Aorta (tissue), 5 donors: ENCODE results near the gene TCHP. TPM values are rescaled to one million over a fixed set of nuclear protein-coding genes. Genes with fewer than 3 reads are reported as not detected.
A peak's percentile ranks its signal among the peaks of the same experiment; 100 is the strongest.

Source experiments
- ATAC-seq: fragments of 200-7000 bp; cut with Tn5 transposase; one replicate; pipeline ENCODE4 v1.9.1; 2022; ENCODE audit warnings: moderate library complexity; ENCODE audit not compliant: low FRiP score
- DNase-seq, 2 donors: peaks; one replicate each; pipeline ENCODE4 v3.0.0-alpha.2; 2020
- H3K27ac ChIP-seq, 2 donors: one replicate each; pipeline ENCODE4 v1.5.1; 2013; ENCODE audit warnings: low read length in 2 of 2, mild to moderate bottlenecking in 2 of 2, moderate library complexity in 2 of 2, control low read depth in 1 of 2, inconsistent platforms in 1 of 2, low read depth in 1 of 2
- H3K27me3 ChIP-seq, 2 donors: one replicate each; pipeline ENCODE4 v1.6.1; 2013; ENCODE audit warnings: control low read depth in 1 of 2, low read length in 1 of 2, mild to moderate bottlenecking in 1 of 2, moderate library complexity in 1 of 2; ENCODE audit not compliant: insufficient read depth in 2 of 2, control insufficient read depth in 1 of 2
- H3K36me3 ChIP-seq, 2 donors: one replicate each; pipeline ENCODE4 v1.6.1; 2013; ENCODE audit warnings: control low read depth in 1 of 2, low read length in 1 of 2, mild to moderate bottlenecking in 1 of 2; ENCODE audit not compliant: insufficient read depth in 2 of 2, control insufficient read depth in 1 of 2
- H3K4me1 ChIP-seq, 2 donors: one replicate each; pipeline ENCODE4 v1.6.1; 2013; ENCODE audit warnings: low read length in 2 of 2, control low read depth in 1 of 2, mild to moderate bottlenecking in 1 of 2, moderate library complexity in 1 of 2; ENCODE audit not compliant: insufficient read depth in 2 of 2, control insufficient read depth in 1 of 2
- H3K4me3 ChIP-seq, 2 donors: one replicate each; pipeline ENCODE4 v1.5.1; 2013; ENCODE audit warnings: low read length in 2 of 2, control low read depth in 1 of 2, mild to moderate bottlenecking in 1 of 2
- H3K9me3 ChIP-seq: one replicate; pipeline ENCODE4 v1.6.1; 2013; ENCODE audit warnings: mild to moderate bottlenecking, low read length; ENCODE audit not compliant: control insufficient read depth
- WGBS, 2 donors: extraction: QIAGEN DNeasy Blood & Tissue Kit; methylation state at CpG; one replicate each; pipeline ENCODE4 v1.1.7; 2013; 5-methylcytosine and 5-hydroxymethylcytosine counted together
- intact Hi-C, 2 donors: fragments of 100-400 bp; cut with DNase I; formaldehyde crosslinking; loops; one replicate each; pipeline versions ENCODE4 v1.14.2 to v1.15.0; 2022
- polyA plus RNA-seq, 2 donors: library from polyadenylated mRNA; stranded (reverse); fragments of 200-250 nt; gene quantifications; one replicate each; pipeline ENCODE4 v1.2.3, GENCODE V29; 2013
- total RNA-seq, 2 donors: library from RNA; stranded (reverse); fragmentation: NEBNext Ultra II Directional; extraction: Animal tissue kit (Norgen Biotek cat#: 25700); gene quantifications; one replicate each; pipeline ENCODE4 v1.2.1, GENCODE V29; 2021
- donor health status: healthy with polysubstance abuse.
- donor health status: Bipolar disorder and iron deficiency.
- donor health status: DM: no; HTN: no; CAD: no.
- donor health status: DM: no; HTN: no; CAD: no.
- donor health status: DM: yes; HTN: yes; CAD: no.

Gene TCHP
- total and polyA plus RNA-seq, 4 donors = 4.3 to 21.1 (median 12.2) TPM

DNA sequence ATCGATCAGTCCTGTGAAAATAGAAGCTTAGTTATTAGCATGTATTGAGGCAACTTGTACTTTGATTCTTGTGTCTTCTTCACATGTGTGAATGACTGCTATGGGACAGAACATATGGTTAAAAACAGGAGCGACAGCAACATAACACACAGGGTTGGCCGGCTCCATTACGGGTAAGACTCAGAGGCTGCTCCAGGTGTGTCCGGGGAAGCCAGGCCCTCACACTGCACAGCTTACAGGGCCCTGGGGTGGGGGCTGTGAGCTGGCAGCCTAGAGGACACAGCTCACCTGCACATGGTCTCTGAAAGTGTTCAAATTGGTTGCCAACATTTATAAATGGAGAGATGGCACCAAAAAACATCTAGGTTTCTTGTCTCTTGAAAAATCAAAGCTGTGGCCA lies 31.1 kb downstream of the TCHP start:
- peaks cover 6 to 8% of the 10 kb centered on the region in 2 donors for H3K36me3 ChIP-seq
- H3K9me3 ChIP-seq = no peaks in the 10 kb centered on the region
- H3K4me3 ChIP-seq = no peak overlapping the region
- no peaks in the 10 kb centered on the region for H3K4me1 ChIP-seq
- ATAC-seq (no peak), DNase-seq (no peak)
- intact Hi-C loops = no loop called here
- WGBS, 2 donors = 88 to 90% methylated on average over 5 of the region's 5 CpGs
- no peaks in the 10 kb centered on the region for H3K27me3 ChIP-seq
- no peak overlapping the region for H3K27ac ChIP-seq

DNA sequence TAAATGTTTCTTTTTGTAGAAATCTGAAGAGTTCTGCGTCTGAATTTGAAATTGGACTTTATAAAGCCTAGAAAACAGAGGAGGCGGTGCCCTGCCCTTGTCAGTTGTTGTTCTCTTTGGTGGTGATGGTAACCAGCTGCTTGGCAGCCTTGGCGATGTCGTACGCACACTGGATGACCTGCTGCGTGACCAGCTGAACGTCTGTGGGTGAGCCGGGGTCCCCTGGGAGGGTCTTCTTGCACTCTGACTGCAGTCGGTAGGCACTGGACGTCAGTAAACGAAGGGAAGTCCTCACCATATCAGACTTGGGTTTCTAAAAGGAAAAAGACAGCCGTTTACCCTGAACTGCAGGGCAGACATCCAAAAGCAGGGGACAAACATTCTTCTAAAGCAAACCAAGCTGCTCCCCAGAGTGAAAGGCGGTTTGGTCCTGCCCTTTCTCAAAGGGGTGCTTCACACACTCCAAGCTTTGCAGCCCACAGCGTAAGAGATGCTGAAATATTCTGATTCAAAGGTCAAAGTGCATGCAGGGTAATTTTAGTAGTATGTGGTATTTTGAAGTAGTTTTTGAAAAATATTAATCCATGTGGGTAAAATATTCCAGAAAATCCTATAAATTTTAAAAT lies 32.9 kb downstream of the TCHP start:
- 73 to 75% methylated on average over 14 of the region's 14 CpGs for whole genome bisulfite sequencing, 2 donors
- H3K27ac ChIP-seq = no peak overlapping the region
- H3K9me3 ChIP-seq = no peaks in the 10 kb centered on the region
- intact Hi-C loops = no loop called here
- DNase-seq = peak; percentile 58 to 66
- no peak for ATAC-seq
- no peak overlapping the region for H3K4me3 ChIP-seq
- H3K4me1 ChIP-seq = no peaks in the 10 kb centered on the region
- H3K27me3 ChIP-seq = no peaks in the 10 kb centered on the region
- H3K36me3 ChIP-seq = peaks cover 11% of the 10 kb centered on the region in 2 donors

DNA sequence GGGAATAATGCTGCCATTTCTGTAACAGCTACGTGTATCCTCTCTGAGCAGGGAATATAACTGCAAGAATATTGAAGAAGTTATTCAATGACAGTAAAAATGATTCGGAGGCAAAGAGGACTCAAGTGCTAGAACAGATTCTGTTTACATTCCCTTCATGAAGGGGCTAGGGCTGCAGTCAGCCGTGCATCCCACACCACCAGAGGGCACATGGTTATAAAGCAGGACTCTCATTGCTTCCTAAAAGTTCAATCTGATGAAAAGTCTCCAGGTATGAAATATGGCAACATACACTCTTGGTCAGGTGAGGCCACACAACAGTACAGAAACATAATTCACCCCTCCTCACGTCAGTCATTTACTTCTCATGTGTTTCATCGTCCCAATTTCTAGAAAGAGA lies 34.0 kb downstream of the TCHP start:
- 74 to 78% methylated on average over 5 of the region's 5 CpGs for WGBS, 2 donors
- no peak overlapping the region for H3K27ac ChIP-seq

DNA sequence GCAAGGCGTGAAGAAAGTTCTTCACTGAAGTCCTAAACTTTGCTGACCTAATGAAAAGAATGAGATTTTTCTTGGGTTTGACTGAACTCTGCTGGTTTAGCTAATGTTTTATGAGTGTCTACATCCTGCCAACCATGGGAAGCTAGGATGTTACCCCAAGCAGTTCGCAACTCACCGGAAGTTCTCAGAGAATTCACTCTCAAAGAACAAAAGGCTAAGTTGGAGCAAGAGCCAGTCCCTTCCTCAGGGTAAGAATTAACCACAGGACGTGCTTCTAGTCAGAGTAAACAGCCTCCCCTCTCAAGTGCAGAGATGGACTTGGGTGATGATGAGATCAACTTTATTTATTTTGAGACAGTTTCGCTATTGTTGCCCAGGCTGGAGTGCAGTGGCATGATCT lies 37.3 kb downstream of the TCHP start:
- ATAC-seq (no peak), DNase-seq (no peak)
- Histone ChIP-seq H3K4me1 (no peaks in the 10 kb centered on the region), H3K9me3 (no peaks in the 10 kb centered on the region), H3K36me3 (peaks cover 8 to 9% of the 10 kb centered on the region in 2 donors), H3K27me3 (no peaks in the 10 kb centered on the region), H3K27ac (no peak overlapping the region), H3K4me3 (no peak overlapping the region)
- WGBS, 2 donors = 74 to 80% methylated on average over 5 of the region's 5 CpGs
- intact Hi-C loops = loop anchor here in 1 of 2 donors (5.0 kb wide), 1 partner anchor 495 kb away; no protein-coding TSS in a partner anchor

More for the DNA sequence above, 34.0 kb downstream of the TCHP start:
- H3K27me3 ChIP-seq = no peaks in the 10 kb centered on the region
- H3K4me3 ChIP-seq = no peak overlapping the region
- no peaks in the 10 kb centered on the region for H3K4me1 ChIP-seq
- DNase-seq (no peak), ATAC-seq (no peak)
- intact Hi-C loops = no loop called here
- no peaks in the 10 kb centered on the region for H3K9me3 ChIP-seq
- H3K36me3 ChIP-seq = peaks cover 11 to 14% of the 10 kb centered on the region in 2 donors

DNA sequence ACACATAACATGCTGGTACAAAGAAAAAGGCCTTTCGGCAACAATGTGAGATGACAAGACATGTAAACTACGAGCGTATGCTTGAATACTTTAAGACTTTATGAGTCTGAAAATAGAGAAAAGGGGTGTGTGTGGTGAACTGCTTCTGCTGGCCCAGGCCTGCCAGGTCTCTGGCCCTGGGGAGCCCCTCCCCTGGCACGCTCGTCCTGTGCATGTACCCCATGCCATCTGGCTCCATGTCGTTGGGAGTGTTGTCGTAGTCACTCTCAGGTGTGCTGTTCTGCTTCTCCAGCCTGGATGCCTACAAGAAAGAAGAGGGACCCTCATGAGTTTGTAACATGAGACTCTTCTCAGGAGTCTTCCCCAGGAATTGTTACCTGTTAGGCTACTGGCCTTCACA lies 38.9 kb downstream of the TCHP start:
- DNase-seq (peak in 1 of 2 donors; percentile 54), ATAC-seq (no peak)
- 94 to 96% methylated on average over 7 of the region's 7 CpGs for WGBS, 2 donors
- intact Hi-C loops = loop anchor here in 1 of 2 donors (5.0 kb wide), 1 partner anchor 493 kb away; no protein-coding TSS in a partner anchor
- Histone ChIP-seq H3K27me3 (no peaks in the 10 kb centered on the region), H3K36me3 (peaks cover 5 to 7% of the 10 kb centered on the region in 2 donors), H3K4me1 (no peaks in the 10 kb centered on the region), H3K9me3 (no peaks in the 10 kb centered on the region), H3K27ac (no peak overlapping the region), H3K4me3 (no peak overlapping the region)

DNA sequence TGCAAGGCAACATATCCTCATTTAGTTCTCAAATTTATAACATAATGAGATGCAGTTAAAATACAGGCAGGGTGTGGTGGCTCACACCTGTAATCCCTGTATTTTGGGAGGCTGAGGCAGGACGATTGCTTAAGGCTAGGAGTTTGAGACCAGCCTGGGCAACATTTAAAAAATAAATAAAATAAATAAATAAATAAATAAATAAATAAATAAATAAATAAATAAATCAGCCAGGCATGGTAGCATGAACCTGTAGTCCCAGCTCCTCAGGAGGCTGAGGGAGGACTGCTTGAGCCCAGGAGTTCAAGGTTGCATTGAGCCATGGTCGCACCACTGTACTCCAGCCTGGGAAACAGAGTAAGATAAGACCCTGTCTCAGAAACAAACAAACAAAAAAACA lies 39.4 kb downstream of the TCHP start:
- WGBS, 2 donors = 88% methylated on average over 2 of the region's 2 CpGs
- Histone ChIP-seq H3K9me3 (no peaks in the 10 kb centered on the region), H3K27me3 (no peaks in the 10 kb centered on the region), H3K4me3 (no peak overlapping the region), H3K4me1 (no peaks in the 10 kb centered on the region), H3K36me3 (peaks cover 5 to 7% of the 10 kb centered on the region in 2 donors), H3K27ac (no peak overlapping the region)
- ATAC-seq (no peak), DNase-seq (no peak)
- intact Hi-C loops = loop anchor here in 1 of 2 donors (5.0 kb wide), 1 partner anchor 493 kb away; no protein-coding TSS in a partner anchor

DNA sequence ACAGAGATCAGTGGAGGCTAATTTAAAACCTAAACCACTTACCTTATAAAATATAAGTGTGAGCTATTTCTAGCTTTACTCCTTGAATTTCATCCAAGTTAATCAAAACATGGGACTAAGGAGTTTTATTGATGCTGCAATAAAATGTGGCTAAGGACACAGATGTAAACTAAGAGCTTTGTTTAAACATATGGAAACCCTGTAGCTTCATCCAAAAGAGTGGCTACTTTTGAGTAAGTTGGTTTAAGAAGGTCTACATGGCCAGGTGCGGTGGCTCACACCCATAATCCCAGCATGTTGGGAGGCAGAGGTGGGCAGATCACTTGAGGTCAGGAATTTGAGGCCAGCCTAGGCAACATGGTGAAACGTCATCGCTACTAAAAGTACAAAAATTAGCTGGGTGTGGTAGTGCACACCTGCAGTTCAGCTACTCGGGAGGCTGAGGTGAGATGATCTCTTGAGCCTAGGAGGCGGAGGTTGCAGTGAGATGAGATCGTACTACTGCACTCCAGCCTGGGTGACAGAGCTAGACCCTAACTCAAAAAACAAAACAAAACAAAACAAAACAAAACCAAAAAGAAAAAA lies 40.4 kb downstream of the TCHP start:
- no peaks in the 10 kb centered on the region for H3K9me3 ChIP-seq
- intact Hi-C loops = no loop called here
- no peaks in the 10 kb centered on the region for H3K4me1 ChIP-seq
- DNase-seq (no peak), ATAC-seq (no peak)
- no peak overlapping the region for H3K27ac ChIP-seq
- H3K27me3 ChIP-seq = no peaks in the 10 kb centered on the region
- WGBS, 2 donors = 93% methylated on average over 6 of the region's 6 CpGs
- H3K4me3 ChIP-seq = no peak overlapping the region
- peaks cover 5 to 7% of the 10 kb centered on the region in 2 donors for H3K36me3 ChIP-seq

DNA sequence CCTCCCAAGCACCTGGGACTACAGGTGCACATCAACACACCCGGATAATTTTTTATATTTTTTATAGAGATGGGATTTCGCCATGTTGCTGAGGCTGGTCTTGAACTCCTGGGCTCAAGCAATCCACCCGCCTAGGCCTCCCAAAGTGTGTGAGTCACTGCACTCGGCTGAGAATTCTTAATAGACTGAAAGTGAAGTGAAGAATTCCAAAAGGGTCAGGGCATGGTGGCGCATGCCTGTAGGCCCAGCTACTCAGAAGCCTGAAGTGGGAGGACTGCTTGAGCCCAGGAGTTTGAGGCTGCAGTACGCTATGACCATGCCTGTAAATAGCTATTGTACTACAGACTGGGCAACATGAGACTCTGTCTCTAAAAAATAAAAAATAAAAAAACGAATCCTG lies 43.7 kb downstream of the TCHP start:
- no peak overlapping the region for H3K4me3 ChIP-seq
- no peaks in the 10 kb centered on the region for H3K9me3 ChIP-seq
- H3K27ac ChIP-seq = no peak overlapping the region
- WGBS, 2 donors = 88 to 91% methylated on average over 7 of the region's 7 CpGs
- H3K36me3 ChIP-seq = peaks cover 0 to 3% of the 10 kb centered on the region in 2 donors
- DNase-seq = no peak
- no peaks in the 10 kb centered on the region for H3K4me1 ChIP-seq
- intact Hi-C loops = no loop called here
- no peaks in the 10 kb centered on the region for H3K27me3 ChIP-seq
- ATAC-seq = no peak
